HG03439 (cell line): ENCODE measurements around the gene ADGRD1.

ENCODE experiments used
- ATAC-seq: cut with Tn5 transposase; IDR thresholded peaks from one replicate; pipeline ENCODE4 v1.9.1; 2021; ENCODE audit warnings: mild to moderate bottlenecking, moderate library complexity; ENCODE audit not compliant: unreplicated experiment

Gene ADGRD1

DNA sequence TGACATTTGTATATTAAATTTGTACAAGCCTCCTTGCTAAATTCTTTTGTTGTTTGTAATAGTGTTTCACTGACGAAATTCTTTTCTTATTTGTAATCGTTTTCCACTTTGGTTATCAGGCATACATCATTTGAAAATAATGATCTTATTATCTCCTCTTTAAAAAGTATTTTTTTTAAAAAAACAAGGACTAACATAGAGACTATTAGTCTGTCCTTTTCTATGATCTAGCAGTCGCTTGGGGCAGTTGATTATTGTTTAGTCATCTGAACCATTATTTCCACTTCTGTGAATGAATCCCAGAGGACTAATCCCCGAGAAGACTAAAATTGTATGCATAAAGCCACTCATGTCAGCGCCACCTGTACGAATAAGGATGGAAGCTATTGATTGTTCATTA, 11.5 kb downstream of the ADGRD1 start:
- no peak for ATAC-seq

DNA sequence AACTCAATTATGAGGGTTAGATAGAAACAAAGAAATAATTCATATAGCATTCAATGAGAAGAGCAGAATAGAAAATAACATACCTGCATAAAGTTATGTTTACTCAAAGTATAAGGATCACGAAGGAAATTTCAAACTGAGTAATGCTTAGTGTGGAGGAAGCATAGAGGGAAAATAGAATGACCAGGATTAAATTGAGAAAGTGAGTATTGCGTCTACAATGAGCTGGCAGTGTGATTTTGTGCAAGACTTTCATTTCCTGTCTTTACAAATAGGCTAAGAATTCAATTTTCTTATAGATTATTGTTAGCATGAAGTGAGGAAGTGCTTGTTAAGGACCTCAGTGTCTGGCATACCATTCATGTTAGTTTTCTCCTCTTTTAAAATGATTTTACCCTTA, 12.0 kb downstream of the ADGRD1 start:
- no peak for ATAC-seq

GRCh38 chr12:130966443-130967030, 12.8 kb downstream of the ADGRD1 start:
- no peak for ATAC-seq

GRCh38 chr12:130967636-130968035, 13.9 kb downstream of the ADGRD1 start:
- no peak for ATAC-seq

DNA sequence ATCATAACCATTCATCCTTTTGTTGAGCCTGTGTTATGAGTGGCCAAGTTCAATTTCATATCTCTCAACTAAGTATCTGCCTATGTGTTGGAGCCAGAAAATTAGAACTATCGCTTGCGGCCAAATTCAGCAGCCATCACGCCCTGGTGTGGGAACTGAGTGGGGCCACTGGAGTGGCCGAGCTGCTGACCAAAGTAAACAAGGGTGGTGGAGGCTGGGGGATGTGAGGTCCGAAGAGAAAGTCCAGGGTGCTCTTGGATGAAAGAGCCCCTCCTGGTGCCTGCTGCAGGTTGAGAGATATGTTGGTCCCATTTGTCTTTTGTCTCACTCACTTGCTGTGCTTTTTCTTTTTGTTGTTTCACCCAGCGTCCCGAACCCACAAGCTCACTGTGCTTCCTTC, 14.9 kb downstream of the ADGRD1 start:
- no peak for ATAC-seq

- no peak for ATAC-seq
These were observed 15.5 kb downstream of the ADGRD1 start for GRCh38 chr12:130969223-130969622.

DNA sequence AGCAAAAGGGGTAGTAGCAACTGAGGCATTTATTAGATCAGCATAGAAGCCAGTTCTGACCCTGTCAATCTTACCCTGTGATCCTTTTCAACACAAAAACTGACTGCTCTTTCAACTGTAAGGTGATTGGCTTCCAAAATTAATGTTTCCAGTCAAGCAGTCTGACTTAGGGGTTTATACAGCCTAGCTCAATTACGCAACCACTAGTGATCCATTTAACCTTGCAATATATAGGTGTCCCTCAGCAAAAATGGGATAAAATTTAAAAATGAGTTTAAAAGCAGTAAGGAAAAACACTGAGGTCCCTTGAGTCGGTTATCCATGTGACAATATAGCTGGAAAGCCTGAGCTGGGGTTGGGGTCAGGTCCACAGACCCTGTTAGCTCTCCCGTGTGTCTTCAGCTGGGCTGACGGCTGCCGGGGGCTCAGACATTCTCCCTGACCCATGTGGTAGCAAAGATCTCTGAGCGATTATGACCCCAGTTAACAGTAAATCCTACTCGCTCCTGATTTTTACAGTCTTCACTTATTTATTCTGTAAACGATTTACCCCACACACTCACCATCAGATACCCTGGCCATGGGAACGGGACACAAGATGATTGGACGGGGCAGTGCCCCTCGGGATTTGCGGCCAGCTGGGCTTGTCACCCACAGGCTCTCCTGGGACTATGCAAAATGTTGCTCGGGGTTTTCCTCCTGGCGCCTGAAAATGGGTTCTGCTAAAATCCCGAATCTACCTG, 16.6 kb downstream of the ADGRD1 start:
- peak; percentile 63 for ATAC-seq

DNA sequence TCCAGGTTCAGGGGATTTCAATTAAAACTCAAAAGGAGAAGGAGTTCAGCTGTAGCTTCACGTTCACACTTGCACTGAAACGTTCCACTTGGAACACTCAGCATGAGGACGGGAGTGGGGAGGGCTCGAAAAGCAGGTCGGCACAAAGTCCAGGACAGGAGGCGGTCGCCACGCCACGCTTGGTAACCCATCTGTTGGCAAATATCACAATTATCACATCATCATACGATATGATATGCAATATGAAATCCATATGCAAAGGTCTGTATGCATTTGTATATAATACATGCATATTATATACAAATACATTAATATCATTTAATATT, 17.2 kb downstream of the ADGRD1 start:
- ATAC-seq = peak; percentile 38

GRCh38 chr12:130971925-130972585, 18.3 kb downstream of the ADGRD1 start:
- ATAC-seq = no peak

GRCh38 chr12:130972586-130972950, 18.9 kb downstream of the ADGRD1 start:
- no peak for ATAC-seq

- no peak for ATAC-seq
These were observed 19.4 kb downstream of the ADGRD1 start for GRCh38 chr12:130973109-130973508.

- no peak for ATAC-seq
These were observed 20.2 kb downstream of the ADGRD1 start for GRCh38 chr12:130973906-130974305.

- no peak for ATAC-seq
These were observed 21.4 kb downstream of the ADGRD1 start for GRCh38 chr12:130975116-130975515.

GRCh38 chr12:130976171-130976720, 22.5 kb downstream of the ADGRD1 start:
- no peak for ATAC-seq

DNA sequence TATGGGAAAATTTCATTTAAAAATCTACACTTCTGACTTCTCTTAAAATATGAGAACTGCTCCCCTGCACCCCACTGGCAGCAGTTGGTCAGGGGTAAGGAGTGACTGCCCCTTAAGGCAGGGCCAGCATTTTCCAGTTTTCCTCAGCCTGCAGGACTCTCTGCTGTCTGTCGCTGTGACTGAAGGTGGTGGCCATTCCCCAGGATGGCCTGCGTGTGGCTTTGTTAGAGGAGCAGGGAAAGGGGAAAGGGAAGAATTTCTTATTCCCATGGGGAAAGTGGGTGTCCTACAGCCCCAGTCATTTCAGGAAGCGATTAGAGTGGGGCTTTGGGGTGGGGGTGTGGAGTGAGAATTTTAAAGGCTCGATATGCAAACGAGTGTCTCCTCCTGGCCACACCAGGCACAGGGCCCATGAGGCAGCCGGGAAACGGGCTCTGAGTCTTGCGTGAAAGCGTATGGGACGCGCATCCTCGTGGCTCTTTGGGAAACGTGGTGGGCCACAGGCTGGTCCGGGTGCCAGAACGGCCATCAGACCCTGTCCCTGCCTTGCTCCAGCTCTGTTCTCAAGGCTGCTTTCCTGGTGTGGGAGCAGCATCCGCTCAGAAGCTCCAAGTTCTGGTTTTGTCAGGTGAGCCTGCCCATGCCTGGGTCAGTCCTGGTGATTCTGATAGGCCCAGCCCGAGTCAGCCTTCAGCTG, 23.5 kb downstream of the ADGRD1 start:
- ATAC-seq = no peak

GRCh38 chr12:130977743-130978095, 24.0 kb downstream of the ADGRD1 start:
- no peak for ATAC-seq

DNA sequence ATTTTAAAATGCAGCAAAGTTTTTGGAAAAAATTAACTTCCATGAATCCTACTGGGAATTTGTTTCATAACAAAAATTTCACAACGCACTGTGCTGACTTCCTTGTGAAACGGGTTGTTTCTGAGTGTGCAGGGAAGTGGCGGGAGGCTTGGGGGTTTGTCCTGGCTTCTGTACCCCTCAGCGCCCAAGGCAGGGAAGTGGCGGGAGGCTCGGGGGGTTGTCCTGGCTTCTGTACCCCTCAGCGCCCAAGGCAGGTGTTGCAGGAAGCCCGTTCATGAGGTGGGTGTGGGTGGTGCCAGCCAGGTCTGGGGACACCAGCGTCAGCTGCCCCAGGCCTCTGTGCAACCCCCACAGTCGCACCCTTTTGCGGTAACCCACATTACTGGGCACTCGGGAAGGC, 25.1 kb downstream of the ADGRD1 start:
- no peak for ATAC-seq

- no peak for ATAC-seq
These were observed 27.5 kb downstream of the ADGRD1 start for GRCh38 chr12:130981074-130981742.

GRCh38 chr12:130981911-130982310, 28.2 kb downstream of the ADGRD1 start:
- no peak for ATAC-seq

GRCh38 chr12:130982565-130983225, 29.0 kb downstream of the ADGRD1 start:
- ATAC-seq = no peak
